D341Med (cell line): Measurements from ENCODE around the gene TRIM66.
A peak's percentile ranks its signal among the peaks of the same experiment; 100 is the strongest.
"Not testable (repeated sequence)": the region's sequence is repeated elsewhere in the genome, so short reads cannot be mapped to it uniquely, and the experiment has no call there.

Experiments used
- DNase-seq: peaks from one replicate; pipeline ENCODE4 v3.0.0; 2012; ENCODE audit warnings: low spot score

The TRIM66 gene

GRCh38 chr11:8690374-8691342 is 8.2 kb upstream of the TRIM66 start:
- DNase-seq, result no peak

- no peak for DNase-seq
These were observed 7.3 kb upstream of the TRIM66 start for GRCh38 chr11:8689726-8690255.

- DNase-seq, result peak; percentile 94
These were observed 6.2 kb upstream of the TRIM66 start for GRCh38 chr11:8688414-8689362.

DNA sequence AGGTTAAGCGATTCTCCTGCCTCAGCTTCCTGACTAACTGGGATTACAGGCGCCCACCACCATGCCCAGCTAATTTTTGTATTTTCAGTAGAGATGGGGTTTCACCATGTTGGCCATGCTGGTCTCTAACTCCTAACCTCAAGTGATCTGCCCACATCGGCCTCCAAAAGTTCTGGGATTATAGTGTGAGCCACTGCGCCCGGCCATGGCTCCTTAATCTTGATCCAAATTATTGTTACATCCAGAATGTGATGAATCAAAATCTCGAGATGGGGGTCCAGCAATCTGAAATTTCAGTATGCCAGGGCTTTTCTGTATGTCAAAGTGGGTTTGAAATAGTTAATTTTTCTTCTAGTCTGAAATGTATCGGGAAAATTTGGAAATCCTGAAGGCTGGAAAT is 3.9 kb upstream of the TRIM66 start:
- no peak for DNase-seq

DNA sequence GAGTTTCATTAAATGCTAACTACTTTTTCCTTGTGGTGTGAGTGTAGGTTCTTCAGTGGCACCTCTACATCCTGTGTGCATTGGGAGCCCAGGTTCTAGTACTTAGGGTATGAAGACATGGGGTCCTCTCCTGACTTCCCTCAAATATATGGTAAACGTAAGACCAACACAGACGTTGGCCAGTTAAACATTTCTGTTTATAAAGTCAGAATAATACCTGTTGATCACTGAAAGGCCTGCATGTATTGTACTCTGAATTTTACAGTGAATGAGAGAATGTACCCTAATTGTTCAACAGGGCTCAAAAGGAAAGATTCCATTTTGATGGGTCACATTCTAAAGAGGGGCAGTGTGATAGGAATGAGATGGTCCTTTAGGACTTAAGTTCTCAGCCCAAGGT is 3.4 kb upstream of the TRIM66 start:
- DNase-seq, result no peak

DNA sequence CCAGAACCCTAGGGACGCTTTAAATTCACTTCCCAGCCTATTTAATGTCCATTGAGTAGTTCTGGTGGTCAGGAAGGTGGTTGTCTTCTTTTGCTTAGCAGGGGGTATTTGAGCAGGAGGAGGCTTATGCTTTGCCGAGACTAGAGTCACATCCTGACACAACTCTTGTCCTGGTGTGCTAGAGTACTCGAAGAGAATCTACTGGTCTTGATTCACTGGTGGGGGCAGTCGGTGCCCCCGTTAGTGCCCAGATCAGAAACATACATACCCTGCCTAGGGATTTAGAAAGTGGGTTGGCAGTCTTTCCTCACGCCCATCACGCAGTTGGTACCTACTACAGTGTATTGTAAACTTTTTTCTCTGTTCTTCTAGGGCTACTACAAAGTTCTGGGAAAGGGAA is 2.8 kb upstream of the TRIM66 start:
- no peak for DNase-seq

DNA sequence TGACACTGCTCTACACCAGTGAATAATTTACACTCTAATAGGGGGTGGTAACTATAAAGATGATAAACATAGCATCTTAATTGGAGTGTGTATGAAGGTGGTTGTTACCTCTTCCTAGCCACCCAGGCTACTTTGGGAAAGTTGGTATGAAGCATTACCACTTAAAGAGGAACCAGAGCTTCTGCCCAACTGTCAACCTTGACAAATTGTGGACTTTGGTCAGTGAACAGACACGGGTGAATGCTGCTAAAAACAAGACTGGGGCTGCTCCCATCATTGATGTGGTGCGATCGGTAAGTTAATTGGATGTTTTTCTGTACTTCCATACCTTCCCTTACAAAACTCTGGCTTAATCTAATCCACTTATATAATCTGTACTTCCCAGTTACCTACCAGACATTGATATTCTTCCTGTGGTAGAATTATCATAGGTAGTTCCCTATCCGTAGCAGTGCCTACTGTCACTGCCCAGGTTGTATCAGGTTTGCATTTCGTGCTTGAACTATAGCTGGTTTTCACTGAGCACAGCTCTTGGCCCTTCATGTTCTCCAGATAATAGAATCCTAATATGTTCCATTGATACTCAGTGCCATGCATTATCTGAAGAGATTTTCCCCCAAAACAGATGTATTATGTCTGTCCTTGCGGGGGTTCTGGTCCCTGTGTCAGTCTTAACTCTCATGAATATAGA is 2.3 kb upstream of the TRIM66 start:
- DNase-seq, result no peak

- no peak for DNase-seq
These were observed 796 bp upstream of the TRIM66 start for GRCh38 chr11:8683115-8683807.

- DNase-seq, result no peak
These were observed 595 bp downstream of the TRIM66 start for GRCh38 chr11:8681837-8682302.

DNA sequence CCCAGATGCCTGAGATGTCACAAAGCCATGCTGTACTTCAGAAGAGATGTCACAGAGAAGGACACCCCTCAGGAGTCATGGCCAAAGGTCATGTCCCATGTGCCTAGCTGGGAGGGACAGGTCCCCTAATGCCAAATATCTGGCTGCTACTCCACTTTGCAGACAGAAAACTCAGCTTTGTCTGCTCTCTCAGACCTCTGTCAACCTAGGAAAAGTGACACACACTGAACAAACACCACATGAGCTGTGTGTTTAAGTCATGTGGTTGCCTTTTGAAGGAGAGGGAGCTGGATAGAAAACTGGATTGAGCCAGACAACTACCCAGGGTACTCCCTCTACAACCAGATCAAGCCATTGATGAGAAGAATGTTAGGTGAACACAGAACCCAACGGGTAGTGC is 3.5 kb downstream of the TRIM66 start:
- no peak for DNase-seq

DNA sequence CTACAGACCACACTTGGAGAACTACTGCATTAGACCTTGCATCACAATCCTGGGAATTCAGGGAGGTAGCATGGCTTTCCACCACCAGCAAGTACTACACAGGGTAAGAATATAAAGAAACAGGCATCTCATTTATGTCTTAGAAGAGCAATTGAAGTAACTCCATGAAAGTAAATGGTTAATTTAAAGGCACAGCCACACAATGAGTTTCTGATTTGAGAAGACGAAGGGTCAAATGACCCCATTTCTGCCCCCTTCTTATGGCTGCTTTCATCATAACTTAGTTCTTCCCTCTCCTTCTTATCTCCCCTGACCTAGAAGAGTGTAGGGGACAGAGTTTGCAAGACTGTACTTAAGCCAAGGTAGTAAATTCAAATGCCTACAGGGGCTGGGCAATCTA is 6.0 kb downstream of the TRIM66 start:
- no peak for DNase-seq

DNA sequence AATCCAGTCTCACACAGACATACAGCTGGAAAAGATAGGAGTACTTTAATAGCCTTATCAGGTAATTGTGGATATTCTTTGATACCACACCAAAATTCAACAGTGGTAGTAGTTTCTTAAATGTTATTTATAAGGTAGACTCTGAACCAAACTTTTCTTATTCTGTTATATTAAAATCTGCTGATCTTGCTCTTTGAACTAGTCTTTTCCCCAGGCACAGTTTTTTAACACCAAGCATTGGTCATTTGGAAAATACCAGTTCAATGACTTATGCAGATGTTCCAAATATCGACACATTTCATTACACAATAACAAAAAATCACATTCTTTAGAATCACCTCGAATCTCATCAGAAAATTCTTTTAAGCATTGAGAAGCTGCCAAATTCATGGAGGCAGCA is 7.6 kb downstream of the TRIM66 start:
- no peak for DNase-seq

- DNase-seq, result no peak
These were observed 10.1 kb downstream of the TRIM66 start for GRCh38 chr11:8672346-8672745.

GRCh38 chr11:8671651-8672062 is 10.8 kb downstream of the TRIM66 start:
- no peak for DNase-seq

DNA sequence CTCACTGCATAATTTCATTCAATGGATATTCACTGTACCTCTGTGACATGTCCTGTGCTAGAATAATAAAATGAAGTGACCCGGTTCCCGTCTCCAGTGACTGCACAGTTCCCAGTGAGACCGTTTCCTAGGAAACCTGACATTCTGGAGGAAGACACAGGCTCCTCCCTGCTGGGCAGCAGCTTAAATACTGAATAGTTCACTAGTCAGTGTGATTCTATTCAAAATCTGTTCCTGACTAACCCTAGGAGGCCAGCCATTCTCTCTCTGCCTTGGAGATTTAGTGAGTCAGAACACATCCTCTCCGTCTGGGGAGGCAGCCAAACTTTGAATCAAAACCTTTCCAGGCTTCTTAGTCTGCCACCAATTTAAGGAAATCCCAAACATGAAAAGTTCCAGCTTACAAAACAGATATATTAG is 11.3 kb downstream of the TRIM66 start:
- DNase-seq, result no peak

DNA sequence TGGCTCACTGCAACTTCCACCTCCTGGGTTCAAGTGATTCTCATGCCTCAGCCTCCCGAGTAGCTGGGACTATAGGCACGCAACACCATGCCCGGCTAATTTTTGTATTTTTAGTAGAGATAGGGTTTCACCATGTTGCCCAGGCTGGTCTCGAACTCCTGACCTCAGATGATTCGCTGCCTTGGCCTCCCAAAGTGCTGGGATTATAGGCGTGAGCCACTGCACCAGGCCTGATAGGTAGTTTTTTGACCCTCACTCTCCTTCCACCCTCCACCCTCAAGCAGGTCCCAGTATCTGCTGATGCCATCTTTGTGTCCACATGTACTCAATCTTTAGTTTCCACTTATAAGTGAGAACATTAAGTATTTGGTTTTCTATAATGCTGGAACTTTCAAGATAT is 12.4 kb downstream of the TRIM66 start:
- DNase-seq, result not testable (repeated sequence)

DNA sequence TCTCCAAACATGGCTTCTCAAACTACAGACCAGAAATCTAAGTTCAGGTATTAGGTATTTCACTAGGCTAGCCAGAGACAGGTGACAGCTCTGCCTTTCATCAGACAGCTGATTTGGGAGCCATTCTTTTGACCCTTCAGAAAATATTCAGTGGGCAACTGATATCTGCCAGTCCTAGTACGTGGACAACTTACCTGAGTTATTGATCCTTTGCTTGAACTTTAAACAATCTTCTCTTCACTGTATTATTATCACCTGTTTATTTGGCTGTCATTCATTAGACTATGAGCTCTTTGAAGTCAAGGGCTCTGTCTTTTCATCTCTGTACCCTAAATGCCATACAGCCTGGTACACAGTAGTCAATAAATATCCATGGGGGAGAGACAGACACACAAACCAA is 17.2 kb downstream of the TRIM66 start:
- no peak for DNase-seq

DNA sequence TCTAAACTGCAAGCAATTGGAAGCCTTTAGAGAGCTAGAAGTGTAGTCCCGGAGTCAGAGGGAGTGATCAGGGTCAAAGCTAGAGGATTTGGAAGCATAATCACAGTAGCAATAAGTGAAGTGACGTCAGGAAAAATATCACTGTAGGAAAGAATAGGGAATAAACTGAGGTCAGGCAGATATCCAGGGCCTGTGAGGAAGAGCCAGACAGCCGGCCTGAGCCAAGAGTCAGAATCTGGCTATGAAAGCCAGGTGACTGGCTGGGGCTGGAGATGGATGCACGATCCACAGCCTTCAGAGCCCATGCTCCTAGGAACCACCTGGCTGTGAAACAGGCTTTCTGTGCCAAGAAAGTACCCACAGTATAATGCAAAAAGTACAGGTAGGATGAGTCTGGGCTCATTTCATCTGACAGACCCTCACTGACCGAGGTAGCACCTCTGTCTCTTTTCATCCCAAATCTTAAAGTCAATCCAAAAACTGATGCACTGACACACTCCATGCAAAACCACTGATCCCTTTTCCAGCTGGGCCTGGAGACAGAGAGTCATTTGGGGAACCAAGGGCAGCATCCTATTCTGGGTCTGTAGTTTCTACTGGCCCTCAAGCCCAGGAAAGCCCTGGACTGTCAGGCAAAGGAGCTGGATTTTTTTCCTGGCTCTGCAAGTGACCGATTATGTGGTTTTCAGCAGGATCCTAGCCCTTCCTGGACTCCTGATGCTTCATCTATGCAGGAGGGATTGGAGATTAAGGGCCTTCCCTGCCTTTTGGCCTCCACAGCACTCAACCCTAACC is 21.3 kb downstream of the TRIM66 start:
- DNase-seq, result no peak

DNA sequence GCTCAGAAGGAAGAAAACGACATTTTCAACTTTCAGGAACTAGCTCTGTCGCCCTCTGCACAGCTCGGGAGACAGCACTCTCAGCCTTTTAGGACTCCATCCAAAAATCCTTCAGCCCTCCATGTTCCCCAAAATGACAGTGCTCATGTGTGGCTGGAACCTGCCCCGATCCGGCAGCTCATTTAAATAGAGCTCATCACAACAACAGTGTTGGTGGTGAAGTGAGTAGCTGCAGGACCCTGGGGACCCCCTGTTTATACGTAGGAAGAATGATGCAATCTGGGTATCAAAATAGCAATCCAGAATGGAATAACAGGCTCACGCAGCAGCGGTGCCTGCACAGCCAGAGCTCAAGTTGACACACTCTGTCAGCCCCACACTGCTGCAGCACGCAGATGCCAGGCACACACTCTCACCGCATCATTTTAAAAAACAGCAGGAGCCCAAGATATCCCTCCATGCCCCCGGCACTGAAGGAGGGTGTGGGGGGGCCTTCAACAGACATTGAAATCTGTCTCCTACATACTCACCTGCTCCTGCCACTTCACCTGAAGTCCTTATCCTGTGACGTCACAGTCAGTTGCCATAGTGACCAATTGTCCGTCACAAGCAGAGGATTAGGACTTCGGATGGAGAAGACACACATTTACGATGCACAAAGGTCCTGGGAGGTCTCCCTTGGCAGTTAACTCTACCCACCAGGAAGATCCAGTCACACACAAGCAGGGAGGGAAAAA is 24.0 kb downstream of the TRIM66 start:
- no peak for DNase-seq

- DNase-seq, result no peak
These were observed 26.2 kb downstream of the TRIM66 start for GRCh38 chr11:8656291-8656690.
